LoVo (cell line): ENCODE data around the gene PAX1.

Experiments
- DNase-seq: peaks from one replicate; pipeline ENCODE4 v3.0.0-alpha.2; 2016; ENCODE audit warnings: low spot score

The PAX1 gene

DNA sequence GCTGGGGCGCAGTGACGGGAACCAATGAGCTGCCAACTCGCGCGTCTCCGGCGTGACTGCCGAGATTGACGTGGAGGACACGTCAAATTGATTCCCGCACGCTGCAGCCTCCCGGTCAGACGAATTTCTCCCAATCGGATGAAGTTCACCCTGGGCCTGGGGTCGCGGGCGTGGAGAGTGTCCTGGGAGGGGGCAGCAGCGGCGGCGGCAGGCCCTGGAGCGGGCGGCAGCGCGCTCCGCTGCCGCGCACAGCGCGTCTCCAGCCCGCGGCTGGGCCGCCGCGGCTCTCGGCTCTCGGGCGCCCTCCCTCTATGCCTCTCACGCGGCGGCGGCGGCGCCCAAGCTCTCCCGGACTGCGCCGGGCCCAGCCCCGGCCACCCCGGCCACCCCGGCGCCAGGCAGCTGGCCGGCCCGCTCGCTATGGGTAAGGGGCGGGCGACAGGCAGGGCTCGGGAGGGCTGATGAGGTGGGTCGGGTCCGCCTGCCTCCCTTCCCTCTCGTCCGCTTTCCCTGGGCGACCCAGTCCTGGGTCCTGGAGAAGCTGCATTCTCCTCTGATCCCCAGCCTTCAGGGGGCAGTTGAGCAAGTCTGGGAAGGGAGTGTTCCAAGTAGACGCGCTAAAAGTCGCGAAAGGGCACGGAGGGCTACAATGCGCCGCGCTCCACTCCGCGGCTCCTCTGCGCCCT, at the start of gene PAX1:
Gene PAX1, plus strand, starts transcription at position 90 of the 686 bp plus-strand sequence. Its CDS starts 49 bp downstream, at position 139.
- DNase-seq, result no peak

DNA sequence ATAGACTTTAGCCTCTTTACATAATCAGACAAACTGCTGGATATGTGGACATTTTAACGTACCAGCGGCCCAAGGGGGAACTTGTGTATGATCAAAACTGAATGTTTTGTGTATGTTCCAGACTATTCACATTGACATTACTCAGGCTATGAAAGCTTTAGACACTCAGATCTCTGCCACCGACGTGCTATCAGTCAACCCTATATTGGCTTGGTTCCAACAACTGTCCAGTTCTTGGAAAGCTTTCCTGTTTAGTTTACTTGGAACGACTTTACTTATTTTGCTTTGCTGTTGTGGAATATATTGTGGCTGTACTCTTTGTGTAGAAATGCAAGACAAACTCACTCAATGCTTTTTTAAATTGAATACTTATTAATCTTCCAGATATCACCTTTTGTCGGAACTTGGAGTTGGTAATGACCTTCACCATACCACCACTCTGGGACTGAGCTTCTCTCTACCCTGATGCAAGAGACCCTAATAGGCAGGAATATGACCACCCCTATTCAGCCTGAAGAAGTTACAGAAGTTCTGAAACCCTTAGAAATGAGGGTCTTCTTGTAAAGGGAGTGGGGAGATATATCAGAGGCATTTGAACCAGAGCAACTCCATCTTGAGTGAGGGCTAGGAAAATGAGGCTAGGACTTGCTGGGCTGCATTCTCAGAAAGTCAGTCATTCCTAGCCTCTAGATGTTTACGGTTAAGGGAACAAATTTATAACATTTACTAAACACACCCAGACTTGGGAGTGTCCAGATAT, 49.0 kb upstream of the PAX1 start:
- no peak for DNase-seq

DNA sequence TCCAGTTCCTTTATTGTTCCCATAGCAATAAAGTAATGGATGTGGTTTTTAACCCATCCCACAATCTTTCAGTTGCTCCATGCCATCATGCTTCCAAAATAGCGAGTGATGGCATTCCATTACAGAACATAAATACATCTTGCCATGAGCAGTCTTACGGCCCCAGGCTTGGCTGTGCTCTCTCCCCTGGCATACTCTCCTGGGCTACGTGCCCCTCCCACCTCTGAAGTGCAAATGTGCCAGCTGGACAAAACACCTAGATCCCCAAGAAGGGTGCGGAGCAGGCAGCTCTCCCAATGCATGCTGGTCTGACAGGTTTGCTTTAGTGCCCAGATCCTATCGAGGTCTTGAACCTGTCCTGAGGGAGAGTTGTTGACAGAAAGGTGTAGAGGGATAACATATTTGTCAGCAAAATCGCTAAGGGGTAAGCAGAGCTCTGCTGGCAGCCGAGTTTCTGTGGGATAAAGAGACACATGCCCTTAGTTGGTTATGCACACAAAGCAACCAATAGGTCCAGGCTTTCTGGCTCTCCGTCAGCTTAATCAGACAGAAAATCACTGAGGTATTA, 43.9 kb upstream of the PAX1 start:
- DNase-seq, result no peak

DNA sequence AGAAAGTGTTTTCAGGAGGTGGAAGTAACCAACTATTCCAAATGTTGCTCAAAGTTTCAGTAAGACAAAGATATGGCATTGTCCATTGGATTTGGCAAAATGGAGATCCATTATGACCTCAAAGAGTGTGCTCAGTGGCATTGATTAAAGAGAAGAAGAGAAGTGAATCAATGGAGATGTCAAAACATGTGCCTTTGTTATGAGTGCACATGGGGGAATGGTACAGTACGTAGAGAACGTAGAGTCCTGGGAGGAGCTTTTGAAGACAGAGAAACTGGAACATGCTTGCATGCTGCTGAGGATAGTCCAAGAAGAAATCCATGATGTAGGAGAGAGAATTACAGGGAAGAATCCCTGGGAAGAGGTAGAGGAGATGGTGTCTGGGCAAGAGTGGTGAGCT, 42.0 kb upstream of the PAX1 start:
- DNase-seq, result no peak

DNA sequence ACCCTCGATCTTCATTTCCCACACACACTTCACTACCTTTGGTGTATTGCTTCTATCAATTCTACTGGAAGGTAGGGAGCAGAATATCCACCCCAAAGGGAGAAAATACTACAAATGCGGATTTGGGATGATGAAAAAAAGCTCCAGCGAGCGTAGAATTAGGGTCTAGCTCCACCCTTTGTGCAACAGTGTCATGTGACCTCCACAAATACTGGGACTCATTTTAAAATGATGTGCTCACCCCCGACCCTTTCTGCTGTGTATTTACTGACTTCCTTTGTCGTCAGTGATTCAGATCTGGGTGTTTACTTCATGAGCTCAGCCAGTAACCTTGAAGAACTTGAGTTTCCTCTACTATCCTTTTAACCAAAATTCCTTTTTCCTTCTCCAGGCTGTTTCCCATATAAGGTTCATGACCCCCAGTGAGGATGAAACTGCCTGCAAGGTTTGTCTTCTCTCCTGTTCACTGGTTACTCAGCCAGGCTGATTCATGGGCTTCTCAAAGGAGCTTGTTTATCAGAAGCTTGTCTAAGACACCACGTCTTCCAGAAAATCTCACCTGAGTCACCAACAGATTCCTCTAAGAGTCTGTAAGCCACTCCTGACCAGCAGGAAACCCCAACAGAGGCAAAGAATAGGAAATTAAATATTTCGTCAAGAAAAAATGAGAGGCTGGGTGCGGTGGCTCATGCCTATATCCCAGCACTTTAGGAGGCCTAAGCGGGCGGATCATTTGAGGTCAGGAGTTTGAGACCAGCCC, 39.6 kb upstream of the PAX1 start:
- no peak for DNase-seq

DNA sequence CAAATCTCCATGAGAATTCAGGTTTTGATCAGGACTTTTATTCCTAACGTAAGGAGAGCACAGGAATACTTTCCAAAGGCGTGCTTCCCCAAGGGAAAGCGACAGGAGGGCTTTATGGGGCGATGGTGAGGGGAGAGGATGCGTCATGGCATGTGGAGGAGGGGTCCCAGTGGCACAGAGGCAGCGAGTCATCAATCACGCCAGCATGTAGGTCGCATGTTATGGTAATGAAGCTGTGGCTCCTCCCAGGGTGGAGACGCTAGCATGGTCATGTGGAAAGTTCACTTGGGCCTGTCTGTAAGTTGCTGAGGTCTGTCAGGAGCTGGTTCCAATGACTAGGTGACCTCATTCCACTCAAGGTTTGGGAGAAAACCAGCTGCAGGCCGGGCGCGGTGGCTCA, 35.3 kb upstream of the PAX1 start:
- no peak for DNase-seq

DNA sequence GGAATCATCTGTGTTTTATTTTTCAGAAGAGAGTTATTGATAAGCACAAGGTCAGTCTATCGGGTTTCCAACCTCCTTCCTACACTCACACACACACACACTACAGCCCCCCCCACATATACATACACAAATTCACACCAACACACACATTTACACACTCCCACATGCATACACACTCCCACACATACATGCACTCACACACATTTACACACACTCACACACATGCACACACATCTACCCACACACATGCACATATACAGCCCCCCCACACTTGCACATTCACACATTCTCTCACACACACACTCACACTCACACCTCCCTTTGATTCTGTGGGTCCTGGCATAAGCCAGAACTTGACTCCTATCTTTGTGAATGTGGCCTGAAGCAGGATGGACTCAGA, 34.5 kb upstream of the PAX1 start:
- DNase-seq, result no peak

DNA sequence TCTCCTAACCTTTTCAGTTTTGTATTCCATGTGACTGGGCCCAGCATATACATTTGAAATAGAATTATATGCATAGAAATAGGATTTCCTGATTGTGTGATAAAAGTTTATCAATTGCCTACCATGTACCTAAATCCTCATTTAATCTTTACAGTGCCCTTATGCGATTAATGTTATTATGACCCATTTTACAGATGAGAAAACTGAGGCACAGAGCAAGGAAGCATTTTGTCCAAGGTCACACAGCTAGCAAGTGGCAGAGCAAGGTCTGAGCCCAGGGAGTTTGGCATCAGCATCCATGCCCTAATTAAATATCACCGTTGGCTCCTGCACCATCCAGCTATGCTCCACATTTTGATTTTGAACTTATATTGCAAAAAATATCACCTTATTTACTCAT, 28.2 kb upstream of the PAX1 start:
- no peak for DNase-seq

DNA sequence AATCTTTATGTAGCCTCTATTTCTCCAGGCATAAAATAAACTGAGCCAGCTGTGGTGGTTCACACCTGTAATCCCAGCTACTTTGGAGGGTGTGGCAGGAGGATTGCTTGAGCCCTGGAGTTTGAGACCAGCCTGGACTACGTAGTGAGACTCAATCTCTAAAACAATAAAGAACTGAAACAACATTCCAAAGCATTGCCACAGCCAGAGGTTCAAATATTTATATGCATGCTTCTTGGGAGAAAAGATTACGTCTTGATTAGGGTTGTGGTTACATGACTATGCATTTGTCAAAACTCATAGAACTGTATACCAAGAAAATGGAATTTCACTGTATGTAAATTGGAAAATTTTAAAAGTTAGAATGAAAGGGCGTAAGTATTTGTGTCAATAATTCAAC, 27.7 kb upstream of the PAX1 start:
- no peak for DNase-seq

DNA sequence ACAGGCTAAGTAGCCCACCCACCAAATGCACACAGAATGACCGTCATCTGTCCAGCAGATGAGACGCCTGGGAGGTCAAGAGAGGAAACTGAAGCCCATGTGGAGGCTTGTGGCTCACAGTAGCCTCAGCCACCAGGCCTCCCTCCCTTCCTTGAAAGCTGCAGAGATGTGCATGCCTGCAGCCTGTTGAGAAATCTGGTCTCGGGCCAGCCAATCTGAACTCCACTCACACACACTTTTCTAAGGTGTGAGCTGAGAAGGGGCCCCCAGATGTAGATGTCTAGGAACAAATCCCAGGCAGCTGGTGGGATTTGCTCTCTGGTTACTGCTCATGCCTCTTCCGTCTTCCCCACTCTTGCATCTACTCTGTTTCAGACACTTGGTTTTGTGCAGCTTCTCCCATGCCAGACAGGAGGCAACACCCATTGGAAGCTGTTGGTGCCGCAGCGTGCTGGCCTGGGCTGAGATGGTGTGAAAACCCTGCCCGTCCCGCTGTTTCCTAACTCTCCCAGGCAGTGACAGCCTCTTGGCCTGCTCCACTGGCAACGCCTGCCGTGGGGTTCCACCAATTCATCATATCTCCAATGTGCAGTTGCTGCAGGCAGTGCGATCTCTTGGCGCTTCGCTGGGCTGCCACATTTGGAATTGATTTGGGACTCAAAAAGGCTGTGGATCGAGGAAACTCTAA, 24.1 kb upstream of the PAX1 start:
- DNase-seq, result no peak

DNA sequence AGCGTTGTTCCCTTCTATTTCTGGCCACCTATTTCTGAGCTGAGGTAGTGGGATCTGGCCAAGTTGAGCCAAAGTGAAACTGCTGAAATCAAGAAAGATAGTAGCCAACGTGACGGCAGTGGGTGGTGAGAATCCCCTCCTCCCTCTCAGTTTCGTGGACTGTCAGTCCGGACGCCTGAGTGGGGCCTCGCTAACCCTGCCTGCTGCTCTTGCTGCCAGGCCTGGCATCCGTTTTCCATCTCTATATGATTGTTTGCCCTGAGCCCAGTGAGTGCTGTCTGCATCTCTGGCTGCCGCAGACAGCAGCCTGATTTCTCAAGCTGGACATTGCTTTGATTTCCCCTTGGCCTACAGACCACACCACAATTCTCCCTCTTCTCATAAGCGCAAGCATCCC, 23.5 kb upstream of the PAX1 start:
- DNase-seq, result no peak

DNA sequence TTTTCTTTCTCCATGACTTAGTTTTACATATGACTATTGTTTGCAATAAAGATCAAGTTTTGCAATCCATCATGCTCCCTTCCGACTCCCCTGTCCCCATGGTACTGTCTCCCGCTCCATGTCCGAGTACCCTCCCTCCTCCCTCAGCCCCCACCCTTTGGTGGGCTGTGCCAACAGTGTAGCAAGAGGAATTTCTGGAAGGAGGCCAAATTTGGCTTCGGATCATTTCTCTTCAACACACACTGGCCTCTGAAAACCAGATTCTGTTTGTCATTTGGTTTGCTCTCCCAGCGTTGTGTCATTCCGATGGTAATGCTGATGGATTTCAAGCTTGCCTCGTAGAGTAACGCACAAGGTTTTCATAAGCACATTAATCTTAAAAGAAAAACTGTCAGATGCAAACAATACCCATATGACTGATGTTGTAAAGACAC, 22.9 kb upstream of the PAX1 start:
- DNase-seq, result no peak

DNA sequence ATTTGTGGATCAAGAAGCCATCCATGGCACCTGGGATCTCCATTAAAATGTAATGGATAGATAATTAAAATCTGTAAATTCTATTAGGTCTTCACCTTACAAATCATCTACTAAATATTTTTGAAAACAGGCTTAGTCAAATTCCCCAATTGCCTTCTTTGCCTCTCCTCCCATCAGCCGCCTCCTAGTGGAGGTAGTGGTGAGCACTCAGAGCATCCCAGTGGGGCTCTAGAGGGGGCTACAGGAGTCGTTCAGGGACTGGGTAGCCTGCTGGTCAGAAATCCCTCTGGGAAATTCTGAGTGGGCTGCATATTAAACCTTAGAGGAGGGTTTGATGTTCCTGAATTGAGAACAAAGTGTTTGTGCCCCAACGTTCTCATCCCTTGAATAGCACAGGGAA, 20.8 kb upstream of the PAX1 start:
- no peak for DNase-seq

DNA sequence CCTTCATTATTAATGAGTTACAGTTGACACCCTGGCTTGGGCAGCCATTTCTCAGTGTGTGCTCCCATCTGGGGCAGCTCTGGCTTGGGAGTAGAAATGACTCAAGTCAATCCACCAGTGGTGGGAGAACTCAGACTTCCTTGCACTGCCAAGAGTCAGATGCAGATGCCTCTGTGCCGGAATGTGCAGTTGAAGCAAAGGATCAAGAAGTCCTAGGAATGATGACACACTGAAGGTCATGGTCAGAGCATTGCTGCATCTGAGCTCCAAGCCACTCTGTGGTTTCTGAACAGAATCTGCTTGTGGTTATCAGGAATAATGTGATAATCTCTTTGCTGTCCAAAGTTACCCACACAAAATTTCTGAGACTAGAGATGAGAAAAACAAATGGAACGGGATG, 19.5 kb upstream of the PAX1 start:
- DNase-seq, result no peak

DNA sequence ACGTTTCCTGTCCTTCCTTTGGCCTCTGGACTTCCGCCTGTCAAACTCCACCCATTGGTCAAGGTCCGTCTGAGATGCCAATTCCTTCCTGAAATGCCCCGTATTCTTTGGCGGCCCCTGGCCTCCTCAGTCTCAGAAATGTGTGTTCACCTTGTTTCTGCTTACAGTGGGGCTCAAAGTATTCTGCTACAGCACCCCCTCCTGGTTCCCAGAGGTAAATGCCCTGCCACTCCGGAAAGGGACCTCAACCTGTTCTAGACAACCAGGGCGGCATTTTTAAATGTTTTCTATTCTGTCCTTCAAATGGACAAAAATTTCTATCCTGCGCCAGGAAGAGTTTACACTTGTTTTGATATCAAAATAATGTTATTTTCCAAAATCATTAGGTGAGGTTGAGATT, 12.1 kb upstream of the PAX1 start:
- DNase-seq, result no peak

DNA sequence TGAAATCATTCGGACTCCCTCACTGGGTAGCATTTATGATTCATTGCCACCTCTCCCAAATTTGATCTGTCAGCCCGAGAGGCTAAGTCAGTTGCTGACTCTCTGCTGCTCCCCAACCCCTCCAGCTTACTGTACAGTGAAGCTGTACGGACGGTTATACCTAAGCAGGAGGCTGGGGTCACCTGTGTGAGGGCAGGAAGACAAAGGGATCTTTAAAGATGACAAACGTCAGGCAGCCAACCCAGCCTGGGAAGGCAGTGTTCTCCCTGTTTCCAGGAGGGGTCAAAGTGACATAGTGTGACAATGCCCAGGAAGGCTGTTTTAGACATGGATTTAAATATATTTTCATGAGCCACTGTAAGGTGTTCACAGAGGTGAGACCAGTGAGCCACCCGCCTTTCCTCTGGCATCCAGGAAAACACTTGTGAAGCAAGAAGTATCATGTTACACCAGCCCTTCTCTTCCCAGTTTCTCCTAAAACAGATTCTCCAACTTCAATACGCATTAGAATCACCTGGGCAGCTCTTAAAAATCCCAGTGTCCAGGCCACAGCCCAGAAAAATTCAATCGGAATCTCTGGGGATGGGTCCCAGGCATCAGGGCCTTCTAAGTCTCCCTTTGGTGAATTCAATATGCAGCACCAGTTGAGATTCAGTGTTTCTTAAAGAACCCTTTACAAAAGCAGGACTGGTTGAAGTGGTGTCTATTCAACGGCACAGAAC, 6.8 kb upstream of the PAX1 start:
- no peak for DNase-seq

DNA sequence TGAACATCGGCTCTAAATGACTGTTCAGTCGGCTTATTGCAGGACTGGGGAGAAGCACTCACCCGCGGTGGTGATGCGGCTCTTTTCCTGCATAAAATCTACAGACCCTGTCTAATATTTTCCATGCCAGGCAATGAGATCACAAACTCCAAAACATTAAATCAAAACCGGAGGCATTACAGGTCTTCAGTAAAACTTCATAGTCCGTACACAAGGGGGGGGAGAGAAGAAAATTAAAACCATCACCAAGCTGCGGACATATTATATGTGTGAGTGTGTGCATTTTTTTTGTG, 6.3 kb upstream of the PAX1 start:
- no peak for DNase-seq

DNA sequence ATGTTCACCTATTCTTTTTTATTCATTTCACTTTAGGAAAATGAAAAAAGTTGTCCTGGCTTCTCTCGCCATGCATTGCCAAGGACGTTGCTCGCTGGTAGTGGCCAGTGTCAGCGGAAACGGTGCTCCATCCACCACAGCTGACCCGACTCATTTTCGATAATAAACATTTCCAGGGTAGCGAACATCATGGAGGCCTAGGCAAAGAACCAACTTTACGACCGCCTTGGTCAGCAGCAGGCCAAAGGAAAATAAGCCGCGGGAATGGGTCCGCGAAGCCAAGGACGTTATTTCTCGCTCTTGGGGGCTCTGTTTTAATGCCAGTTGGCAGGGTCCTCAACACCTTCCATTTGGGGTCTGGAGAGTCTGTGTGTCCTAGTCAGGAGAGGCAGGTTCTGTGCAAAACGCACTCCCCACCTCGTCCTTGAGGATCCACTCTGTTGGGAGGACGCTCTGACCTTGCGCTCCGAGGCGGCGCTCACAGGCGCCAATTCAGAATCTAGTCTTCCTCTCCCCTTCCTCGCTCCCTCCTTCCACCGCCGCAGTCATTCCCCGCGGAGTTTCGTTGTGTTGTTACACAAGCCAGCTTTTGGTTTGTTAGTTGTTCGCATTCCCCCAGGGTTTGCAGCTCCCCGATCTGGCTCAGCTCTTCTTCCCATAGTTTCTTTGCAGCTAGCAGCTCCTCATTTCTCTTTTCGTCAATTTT, 4.1 kb upstream of the PAX1 start:
- no peak for DNase-seq

DNA sequence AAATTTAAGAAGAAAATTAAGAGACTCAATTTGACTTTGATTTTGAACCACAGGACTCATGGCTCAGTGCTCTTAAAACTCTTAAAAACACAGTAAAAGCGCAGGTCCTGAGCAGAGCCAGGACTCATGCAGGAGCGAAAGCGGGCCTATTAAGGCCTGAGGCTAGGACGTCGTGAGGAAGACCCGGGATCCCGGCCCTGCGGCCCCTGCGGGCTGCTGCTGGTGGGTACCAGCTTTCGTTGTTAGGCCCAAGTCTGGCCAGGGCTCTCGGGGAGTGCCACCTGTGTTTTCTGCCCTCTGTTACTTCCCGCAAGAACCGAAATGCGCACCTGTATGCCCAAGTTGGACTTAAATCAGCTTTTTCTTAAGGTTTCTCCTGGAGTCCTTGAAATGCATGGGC, 3.4 kb upstream of the PAX1 start:
- no peak for DNase-seq

DNA sequence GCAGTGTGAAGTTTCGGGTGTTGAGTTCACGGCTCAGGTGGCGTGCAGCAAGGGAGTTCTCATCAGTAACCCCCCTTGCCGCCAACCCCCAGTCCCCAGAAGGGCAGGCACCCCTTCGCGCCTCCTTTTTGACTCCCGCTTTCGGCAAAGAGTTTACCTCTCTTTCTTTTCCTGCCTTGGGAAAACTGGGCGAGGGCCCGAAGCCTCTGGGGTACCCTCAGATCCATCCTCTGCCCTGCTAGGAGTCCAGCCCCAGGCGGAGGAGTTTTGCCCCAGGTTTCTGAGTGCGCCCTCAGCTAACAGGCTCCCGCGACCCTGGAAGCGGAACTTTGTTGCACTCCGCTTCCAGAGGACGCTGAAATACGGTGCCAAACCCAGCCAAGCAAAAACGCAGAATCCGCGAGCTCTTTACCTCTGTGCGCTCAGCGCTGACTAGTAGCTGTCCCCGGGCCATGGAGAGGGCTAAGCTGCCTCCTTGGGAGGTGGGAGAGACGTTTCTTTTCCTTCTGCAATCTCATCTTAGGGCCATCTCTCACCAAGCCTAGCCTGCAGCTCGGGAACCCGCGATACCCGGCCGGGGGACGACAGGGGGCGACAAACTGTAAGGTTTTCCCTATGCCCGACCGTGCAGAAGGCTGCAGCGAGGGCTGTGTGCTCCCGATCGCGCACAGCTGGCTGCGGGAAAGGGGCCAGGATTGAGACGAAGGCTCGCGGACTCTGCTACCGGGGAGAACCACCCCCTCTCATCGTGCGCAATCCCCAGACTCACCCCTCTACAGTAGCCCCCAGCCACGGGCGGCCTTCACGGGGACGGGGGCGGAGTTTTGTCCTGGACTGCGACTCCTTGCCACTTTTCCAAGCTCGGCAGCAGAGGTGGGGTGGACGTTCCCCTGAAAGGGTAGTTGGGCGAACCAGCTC, 2.7 kb upstream of the PAX1 start:
- DNase-seq, result no peak
